Nucleus accumbens (tissue), 56 donors: ENCODE measurements around the gene CIAPIN1.

ENCODE experiments used
- DNase-seq, 56 donors: peaks; one replicate each; lab custom pipeline; 2025; lab: John Stamatoyannopoulos, UW

The CIAPIN1 gene

DNA sequence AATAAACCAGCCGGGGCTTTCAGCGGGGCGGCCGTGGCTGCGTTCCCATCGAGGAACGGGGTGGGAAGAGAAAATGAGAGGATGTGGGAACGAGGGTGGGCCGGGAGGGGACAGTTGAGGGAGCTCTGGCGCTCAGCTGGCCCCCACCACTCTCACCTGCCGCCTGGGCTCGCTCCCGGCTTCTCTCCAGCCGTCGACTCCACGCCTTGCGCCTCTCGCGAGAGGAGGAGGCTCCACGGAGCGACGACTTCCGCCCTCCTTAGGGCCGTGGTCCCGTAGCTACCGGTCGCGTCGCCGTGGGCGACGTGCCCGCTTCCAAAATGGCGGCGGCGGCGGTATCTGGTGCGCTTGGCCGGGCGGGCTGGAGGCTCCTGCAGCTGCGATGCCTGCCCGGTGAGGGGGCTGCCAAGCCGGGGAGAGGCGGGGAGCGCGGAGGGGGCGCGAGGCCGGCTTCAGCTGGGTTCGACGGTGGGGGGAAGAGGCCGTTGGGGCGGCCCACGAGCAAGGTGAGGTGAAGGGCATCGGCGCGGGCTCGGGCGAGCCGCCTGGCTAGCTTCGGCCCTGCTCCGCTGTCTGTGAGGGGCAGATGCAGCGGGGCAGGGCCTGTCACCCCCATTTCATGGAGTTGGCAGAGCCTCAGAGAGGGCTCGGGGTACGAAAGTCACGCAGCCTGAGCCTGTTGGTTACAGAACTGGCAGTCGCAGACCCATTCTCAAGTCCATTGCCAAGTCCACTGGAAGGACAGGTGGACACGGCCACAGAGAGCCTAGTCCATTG lies at the start of gene CIAPIN1, which contains the start of gene COQ9:
CIAPIN1 (minus strand) TSS at position 200 of the 777 bp plus-strand sequence. CDS start 6,457 bp downstream, outside the sequence.
COQ9 (plus strand) TSS at position 294 of the 777 bp plus-strand sequence; CDS start at position 321, 27 bp downstream.
- DNase-seq: peak in 55 of 56 donors; percentile 34 to 93 (median 81)

DNA sequence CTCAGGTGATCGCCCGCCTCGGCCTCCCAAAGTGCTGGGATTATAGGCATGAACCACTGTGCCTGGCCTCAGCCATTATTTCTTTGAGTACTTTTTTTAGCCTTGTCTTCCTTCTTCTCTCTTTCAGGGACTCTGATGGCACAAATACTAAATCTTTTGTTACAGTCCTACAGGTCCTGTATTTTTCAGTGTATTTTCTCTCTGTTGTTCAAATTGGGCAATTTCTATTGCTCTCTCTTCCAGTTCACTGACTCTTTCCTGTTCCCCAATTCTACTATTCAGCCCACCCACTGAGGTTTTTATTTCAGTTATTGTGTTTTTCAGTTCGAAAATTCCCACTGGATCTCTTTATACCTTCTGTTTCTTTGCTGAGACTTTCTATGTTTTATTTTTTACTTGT lies 46.6 kb upstream of the CIAPIN1 start:
- no peak for DNase-seq

DNA sequence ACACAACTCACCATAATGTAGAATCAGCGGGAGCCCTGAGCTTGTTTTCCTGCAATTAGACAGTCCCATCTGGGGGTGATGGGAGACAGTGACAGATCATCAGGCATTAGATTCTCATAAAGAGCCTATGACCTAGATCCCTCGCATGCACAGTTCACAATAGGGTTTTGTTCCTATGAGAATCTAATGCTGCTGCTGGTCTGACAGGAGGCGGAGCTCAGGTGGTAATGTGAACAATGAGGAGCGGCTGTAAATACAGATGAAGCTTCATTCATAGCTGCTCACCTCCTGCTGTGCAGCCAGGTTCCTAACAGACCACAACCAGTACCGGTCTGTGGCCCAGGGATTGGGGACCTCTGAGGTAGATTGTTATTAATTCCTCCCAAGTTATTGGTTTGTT lies 42.0 kb upstream of the CIAPIN1 start:
- DNase-seq: no peak

GRCh38 chr16:57486858-57487834 lies 40.0 kb upstream of the CIAPIN1 start:
- DNase-seq: no peak

DNA sequence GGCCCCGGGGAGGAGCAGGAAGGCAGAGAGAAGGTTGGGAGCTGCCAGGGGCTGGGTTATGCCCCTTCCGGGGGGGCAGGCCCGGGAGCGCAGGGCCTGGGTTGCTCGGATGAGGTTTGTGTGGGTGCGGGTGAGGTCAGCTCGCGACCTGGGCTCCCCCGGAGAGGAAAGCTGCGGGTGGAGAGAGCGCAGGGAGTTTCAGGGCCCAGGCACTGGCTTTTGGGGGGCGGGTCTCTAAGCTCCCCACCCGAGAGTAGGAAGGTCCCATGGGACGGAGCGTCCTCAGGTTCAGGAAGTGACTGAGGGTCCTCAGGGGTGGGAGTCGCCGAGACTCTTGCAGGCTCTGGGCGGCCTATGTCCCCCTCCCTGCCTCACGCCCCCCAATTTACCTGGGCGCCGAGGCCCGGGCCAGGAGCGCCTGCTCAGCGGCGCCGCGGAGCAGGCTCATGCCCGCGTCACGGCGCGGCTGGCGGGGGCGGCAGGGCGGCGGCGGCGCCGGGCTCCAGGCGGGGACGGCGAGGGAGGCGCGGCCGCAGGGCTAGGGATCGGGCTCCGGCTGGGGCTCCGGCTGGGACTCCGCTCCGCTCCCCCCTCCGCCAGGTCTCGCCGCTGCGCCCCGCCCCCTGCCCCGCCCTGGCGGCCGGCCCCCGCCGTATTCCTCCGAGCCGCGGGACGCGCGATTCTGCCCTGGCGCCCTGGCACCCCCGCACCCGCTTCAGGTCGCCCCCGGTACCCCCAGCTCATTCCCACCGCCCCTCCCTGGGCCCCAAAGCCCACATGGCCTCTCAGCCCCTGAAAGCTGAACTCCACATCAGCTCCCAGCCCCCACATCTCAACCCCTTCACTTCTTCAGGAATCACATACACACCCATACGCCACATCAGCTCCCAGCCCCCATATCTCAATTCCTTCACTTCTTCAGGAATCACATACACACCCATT lies 39.0 kb upstream of the CIAPIN1 start, which contains the start of gene DOK4:
DOK4 (minus strand) TSS at position 578 of the 942 bp plus-strand sequence. CDS start 6,986 bp downstream, outside the sequence.
- peak in 49 of 56 donors; percentile 12 to 85 (median 51) for DNase-seq

- no peak for DNase-seq
These were observed 38.1 kb upstream of the CIAPIN1 start for GRCh38 chr16:57485091-57485915.

DNA sequence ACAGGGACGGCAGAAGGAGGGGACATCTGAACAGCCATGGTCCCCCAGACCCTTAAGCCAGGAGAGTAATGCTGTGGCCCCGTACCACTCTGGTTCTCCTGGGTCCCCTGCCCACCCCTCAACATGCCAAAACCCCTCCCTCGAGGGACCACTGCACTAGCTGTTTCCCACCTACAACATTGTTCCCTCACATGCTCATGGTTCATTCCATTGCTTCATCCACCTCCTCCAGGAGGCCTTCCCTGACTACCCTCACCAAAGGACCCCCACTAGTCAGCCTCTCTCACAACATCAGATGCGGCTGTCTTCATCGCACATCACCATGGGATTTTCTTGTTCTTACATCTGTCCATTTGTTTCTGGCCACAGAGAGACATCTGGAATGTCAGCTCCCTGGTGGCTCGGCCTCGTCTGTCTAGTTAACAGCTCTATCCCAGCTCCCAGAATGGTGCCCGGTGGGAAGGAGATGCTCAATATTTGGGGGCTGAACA lies 37.4 kb upstream of the CIAPIN1 start:
- no peak for DNase-seq

DNA sequence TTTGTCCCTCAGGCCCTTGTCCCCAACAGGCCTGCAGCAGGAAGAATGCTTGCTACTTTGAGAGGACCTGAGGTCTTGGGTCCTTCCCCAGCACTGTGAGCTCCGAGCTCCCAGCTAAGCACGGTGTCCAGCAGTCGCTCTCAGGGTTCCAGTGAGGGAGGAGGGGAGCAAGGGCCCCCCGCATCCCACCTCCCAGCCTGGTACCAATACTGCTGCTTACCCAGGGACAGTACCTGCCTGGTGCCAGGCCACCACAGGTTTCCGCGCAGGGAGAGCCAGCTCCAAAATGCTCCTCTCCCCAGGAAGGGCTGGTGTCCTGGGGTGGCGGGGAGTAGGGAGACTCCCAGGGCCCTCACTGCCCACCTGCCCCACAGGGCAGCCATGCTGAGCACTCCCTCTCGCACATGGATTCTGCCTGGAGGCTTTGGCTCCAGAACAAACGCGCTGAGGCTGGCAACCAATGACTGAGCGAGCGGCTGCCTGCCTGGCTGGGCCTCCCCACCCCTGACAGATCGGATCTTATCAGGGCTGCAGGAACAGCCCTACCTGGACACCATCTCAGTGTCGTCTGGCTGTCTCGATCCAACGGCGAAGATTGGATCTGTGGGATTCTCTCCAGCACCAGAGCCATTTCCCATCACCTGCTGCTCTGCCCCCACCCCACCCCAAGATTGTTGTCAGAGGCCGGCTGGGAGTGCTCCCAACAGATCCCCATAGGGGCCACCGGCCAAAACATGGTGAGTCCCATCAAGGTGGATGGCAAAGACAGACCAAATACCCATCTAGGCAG lies 36.7 kb upstream of the CIAPIN1 start:
- no peak for DNase-seq

DNA sequence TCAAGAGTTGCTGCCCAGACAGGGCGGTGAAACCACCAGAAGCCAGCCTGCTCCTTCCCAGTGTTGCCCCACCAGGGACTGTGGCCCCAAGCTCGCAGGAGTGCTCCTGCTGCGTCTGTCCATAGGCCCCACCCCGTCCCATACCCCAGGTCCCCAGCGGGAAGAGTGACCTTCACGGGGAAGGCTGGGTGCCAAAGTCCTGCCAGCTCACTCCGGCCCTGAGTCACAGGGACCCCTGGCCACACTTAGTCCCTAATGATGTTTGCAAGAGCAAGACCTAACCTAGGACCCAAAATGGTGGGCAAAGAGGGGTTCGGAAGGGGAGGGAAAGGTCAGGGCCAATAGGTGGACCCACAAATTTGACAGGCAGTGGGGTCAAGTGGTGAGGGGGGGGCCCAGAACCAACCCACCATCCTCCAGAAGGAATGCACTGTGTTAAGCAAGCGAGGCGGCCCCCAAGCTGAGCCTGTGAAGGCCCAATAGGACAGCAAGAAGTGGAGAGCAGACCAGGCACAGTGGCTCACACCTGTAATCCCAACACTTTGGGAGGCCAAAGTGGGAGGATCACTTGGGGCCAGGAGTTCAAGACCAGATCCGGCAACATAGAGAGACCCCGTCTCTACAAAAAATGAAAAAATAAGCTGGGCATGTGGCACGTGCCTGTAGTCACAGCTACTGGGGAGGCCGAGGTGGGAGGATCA lies 35.8 kb upstream of the CIAPIN1 start:
- DNase-seq: no peak

GRCh38 chr16:57481421-57481820 lies 34.2 kb upstream of the CIAPIN1 start:
- DNase-seq: no peak

GRCh38 chr16:57480754-57481230 lies 33.6 kb upstream of the CIAPIN1 start:
- no peak for DNase-seq

GRCh38 chr16:57479976-57480753 lies 33.0 kb upstream of the CIAPIN1 start:
- no peak for DNase-seq

GRCh38 chr16:57479205-57479975 lies 32.2 kb upstream of the CIAPIN1 start:
- DNase-seq: peak in 40 of 56 donors; percentile 12 to 79 (median 36)

DNA sequence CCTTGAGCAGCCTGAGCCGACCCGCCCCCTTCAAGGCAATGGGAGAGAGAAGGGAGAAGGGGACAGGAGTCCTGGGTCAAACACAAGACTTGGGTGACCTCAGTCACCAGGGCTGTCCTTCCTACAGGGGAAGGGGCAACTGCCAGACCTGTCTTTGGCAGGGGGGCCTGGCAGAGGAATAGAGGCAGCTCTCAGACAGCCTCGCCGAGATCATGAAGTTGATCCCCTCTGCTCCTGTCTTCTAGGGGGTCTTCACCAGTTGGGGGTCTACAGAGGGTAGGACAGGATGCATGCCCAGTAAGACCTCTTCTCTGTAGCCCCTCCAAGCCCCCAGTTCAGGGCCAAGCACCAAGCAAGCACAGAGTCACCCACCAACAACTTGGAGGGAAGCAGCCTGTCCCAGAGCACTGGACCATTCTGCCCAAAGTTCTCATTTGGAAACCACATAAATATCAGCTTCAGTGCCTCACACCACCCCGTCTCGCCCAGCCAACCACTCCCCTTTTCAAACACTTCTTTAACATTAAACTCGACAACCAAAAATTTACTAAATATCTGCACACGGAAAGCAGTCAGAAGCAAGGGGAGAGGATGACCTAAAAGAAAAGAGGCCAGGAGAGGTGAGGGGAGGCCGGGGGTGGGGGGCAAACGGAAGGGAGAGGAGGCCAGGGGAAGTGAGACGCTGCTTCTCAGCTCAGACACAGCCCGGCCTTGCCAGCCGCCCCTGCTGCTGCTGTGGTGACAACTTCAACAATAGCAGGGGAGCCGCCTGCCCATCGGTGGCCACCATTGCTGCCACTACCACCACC lies 31.4 kb upstream of the CIAPIN1 start:
- DNase-seq: peak in 1 of 56 donors; percentile 14
